GM23338 (cell line): ENCODE measurements around the gene RGS7. TPM values are rescaled to one million over a fixed set of nuclear protein-coding genes. Genes with fewer than 3 reads are reported as not detected.

Experiments used
- ATAC-seq: fragments of 200-7000 bp; cut with Tn5 transposase; 3 replicates; pipeline ENCODE4 v1.9.1; 2020
- DNase-seq: peaks from one replicate; pipeline ENCODE4 v3.0.0-alpha.2; 2015; ENCODE audit warnings: low spot score
- H2AFZ ChIP-seq: fragments of 200-600 bp; sonication (generic); 2 replicates; pipeline ENCODE4 v1.8.0; 2016; ENCODE audit warnings: antibody characterized with exemption, mild to moderate bottlenecking, moderate library complexity
- H3F3A ChIP-seq: fragments of 200-600 bp; sonication (generic); replicated peaks from 2 replicates; pipeline ENCODE4 v1.8.0; 2017; ENCODE audit warnings: antibody characterized with exemption, mixed run types, low read depth
- H3K27ac ChIP-seq: fragments of 200-600 bp; sonication (generic); 2 replicates; pipeline ENCODE4 v1.6.1; 2016; ENCODE audit warnings: low read depth
- H3K27me3 ChIP-seq: fragments of 200-600 bp; sonication (generic); 2 replicates; pipeline ENCODE4 v1.8.0; 2016; ENCODE audit warnings: mild to moderate bottlenecking, mixed run types, moderate library complexity; ENCODE audit not compliant: insufficient read depth
- H3K36me3 ChIP-seq: fragments of 200-600 bp; sonication (generic); 2 replicates; pipeline ENCODE4 v1.8.0; 2016; ENCODE audit warnings: mild to moderate bottlenecking; ENCODE audit not compliant: insufficient read depth
- H3K4me1 ChIP-seq: fragments of 200-600 bp; sonication (generic); 2 replicates; pipeline ENCODE4 v1.8.0; 2016; ENCODE audit warnings: mild to moderate bottlenecking, moderate library complexity; ENCODE audit not compliant: insufficient read depth
- H3K4me2 ChIP-seq: fragments of 200-600 bp; sonication (generic); 2 replicates; pipeline ENCODE4 v1.7.1; 2017; ENCODE audit warnings: mixed run types
- H3K4me3 ChIP-seq: fragments of 200-600 bp; sonication (generic); 2 replicates; pipeline ENCODE4 v1.6.1; 2016; ENCODE audit warnings: mixed run types
- H3K79me2 ChIP-seq: fragments of 200-600 bp; sonication (generic); replicated peaks from 2 replicates; pipeline ENCODE4 v1.8.0; 2017; ENCODE audit warnings: mild to moderate bottlenecking; ENCODE audit not compliant: insufficient read depth
- H3K9me2 ChIP-seq: fragments of 200-600 bp; sonication (generic); 2 replicates; pipeline ENCODE4 v1.8.0; 2017; ENCODE audit not compliant: insufficient read depth
- H4K20me1 ChIP-seq: fragments of 200-600 bp; sonication (generic); replicated peaks from 2 replicates; pipeline ENCODE4 v1.8.0; 2017; ENCODE audit warnings: mild to moderate bottlenecking; ENCODE audit not compliant: insufficient read depth
- H3K27ac Mint-ChIP-seq: 2 replicates; pipeline ENCODE4 v1.8.0; 2020; ENCODE audit warnings: inconsistent platforms, mild to moderate bottlenecking, moderate library complexity, mixed read lengths
- H3K27me3 Mint-ChIP-seq: 3 replicates; pipeline ENCODE4 v1.8.0; 2022; ENCODE audit warnings: low read depth, mild to moderate bottlenecking, moderate library complexity, mixed read lengths, inconsistent platforms; ENCODE audit not compliant: insufficient read depth, poor library complexity
- H3K36me3 Mint-ChIP-seq: 3 replicates; pipeline ENCODE4 v1.8.0; 2021; ENCODE audit warnings: low read depth, mild to moderate bottlenecking, inconsistent platforms, moderate library complexity, mixed read lengths
- H3K4me1 Mint-ChIP-seq: 3 replicates; pipeline ENCODE4 v1.8.0; 2020; ENCODE audit warnings: mild to moderate bottlenecking, inconsistent platforms, mixed read lengths
- H3K4me3 Mint-ChIP-seq: 3 replicates; pipeline ENCODE4 v1.8.0; 2021; ENCODE audit warnings: moderate library complexity, mild to moderate bottlenecking, inconsistent platforms, mixed read lengths
- H3K9me3 Mint-ChIP-seq: 3 replicates; pipeline ENCODE4 v1.8.0; 2020; ENCODE audit warnings: moderate library complexity, mild to moderate bottlenecking, inconsistent platforms, mixed read lengths
- CREB1 ChIP-seq: fragments of 250-450 bp; sonication (Bioruptor Pico); IDR thresholded peaks from 2 replicates; pipeline ENCODE4 v1.5.0; 2020; ENCODE audit warnings: low read depth, mild to moderate bottlenecking, moderate library complexity
- CTCF ChIP-seq, 2 experiments: fragments of 200-600 bp in 1 of 2; sonication (generic) in 1 of 2; conservative IDR thresholded peaks; 2 replicates each; pipeline versions ENCODE4 v1.5.1 to v1.6.1; 2016 to 2017; ENCODE audit warnings: antibody characterized with exemption in 2 of 2, low read depth in 2 of 2, mild to moderate bottlenecking in 2 of 2, moderate library complexity in 1 of 2
- ETS1 ChIP-seq: IDR thresholded peaks from 2 replicates; pipeline ENCODE4 v1.6.1; 2016; ENCODE audit warnings: antibody characterized with exemption
- EZH2phosphoT487 ChIP-seq: fragments of 200-600 bp; sonication (generic); IDR thresholded peaks from one replicate; pipeline ENCODE4 v1.8.1; 2018; ENCODE audit warnings: antibody characterized with exemption; ENCODE audit not compliant: unreplicated experiment
- JUNB ChIP-seq: IDR thresholded peaks from one replicate; pipeline ENCODE4 v1.6.1; 2016; ENCODE audit warnings: antibody characterized with exemption; ENCODE audit not compliant: unreplicated experiment
- NANOG ChIP-seq: IDR thresholded peaks from 2 replicates; pipeline ENCODE4 v1.6.1; 2016; ENCODE audit warnings: antibody characterized with exemption, borderline replicate concordance
- REST ChIP-seq: IDR thresholded peaks from one replicate; pipeline ENCODE4 v1.6.1; 2018; ENCODE audit warnings: antibody characterized with exemption; ENCODE audit not compliant: unreplicated experiment
- STAT1 ChIP-seq: IDR thresholded peaks from one replicate; pipeline ENCODE4 v1.6.1; 2016; ENCODE audit warnings: antibody characterized with exemption; ENCODE audit not compliant: unreplicated experiment
- ZNF114 ChIP-seq: fragments of 250-450 bp; sonication (Bioruptor Pico); IDR thresholded peaks from 2 replicates; pipeline ENCODE4 v1.5.0; 2020; ENCODE audit warnings: mild to moderate bottlenecking, moderate library complexity
- ZNF331 ChIP-seq: fragments of 250-450 bp; sonication (Bioruptor Pico); IDR thresholded peaks from 2 replicates; pipeline ENCODE4 v1.5.0; 2020; ENCODE audit warnings: low read depth, mild to moderate bottlenecking, moderate library complexity
- polyA plus RNA-seq: library from polyadenylated mRNA; unstranded; fragments of >200 nt; fragmentation: Nextera tagmentation; extraction: Ambion mirVana; gene quantifications from 2 replicates; pipeline ENCODE4 v1.2.1, GENCODE V29; 2016
- total RNA-seq: library from RNA; depleted of rRNA; stranded (reverse); fragments of >200 nt; shearing (Covaris generic); gene quantifications from 2 replicates; pipeline ENCODE4 v1.2.3, GENCODE V29; 2014

The RGS7 gene
- total and polyA plus RNA-seq, 2 experiments from 2014 or later: 2.0 to 2.2 TPM

- TF ChIP-seq REST (no peak), CTCF (conservative IDR thresholded peaks at IDR 0.05; ENCODE audit: low read depth in 2 of 2) (no peak), ZNF114 (CRISPR knock-in tag) (no peak)
These were observed 520.7 kb downstream of the RGS7 start (continued) for GRCh38 chr1:240836271-240836670.

GRCh38 chr1:240835291-240835690 is 521.7 kb downstream of the RGS7 start:
- Mint-ChIP-seq H3K4me1 (no peaks in the 10 kb centered on the region), H3K36me3 (no peaks in the 10 kb centered on the region), H3K9me3 (no peaks in the 10 kb centered on the region), H3K27ac (no peak overlapping the region), H3K4me3 (no peak overlapping the region), H3K27me3 (no peaks in the 10 kb centered on the region)
- no peak overlapping the region for H3K4me2 ChIP-seq
- no peak for DNase-seq
- no peaks in the 10 kb centered on the region for H4K20me1 ChIP-seq
- H3K79me2 ChIP-seq: no peaks in the 10 kb centered on the region
- H3F3A ChIP-seq: no peaks in the 10 kb centered on the region
- H2AFZ ChIP-seq: no peak overlapping the region
- H3K36me3 ChIP-seq: no peaks in the 10 kb centered on the region
- H3K27me3 ChIP-seq: no peaks in the 10 kb centered on the region
- no peaks in the 10 kb centered on the region for H3K9me2 ChIP-seq
- H3K4me3 ChIP-seq: no peak overlapping the region
- H3K4me1 ChIP-seq: no peaks in the 10 kb centered on the region
- no peak overlapping the region for H3K27ac ChIP-seq
- ATAC-seq: no peak
- no peak for TF ChIP-seq STAT1
- no peak for TF ChIP-seq EZH2phosphoT487
- TF ChIP-seq ZNF331: no peak
- no peak for TF ChIP-seq ETS1
- TF ChIP-seq NANOG: no peak

GRCh38 chr1:240833075-240833474 is 523.9 kb downstream of the RGS7 start:
- Histone ChIP-seq H3K4me2 (no peak overlapping the region), H3K36me3 (no peaks in the 10 kb centered on the region), H2AFZ (no peak overlapping the region), H3K79me2 (no peaks in the 10 kb centered on the region), H3K4me3 (no peak overlapping the region), H4K20me1 (no peaks in the 10 kb centered on the region), H3K27ac (no peak overlapping the region), H3K4me1 (no peaks in the 10 kb centered on the region), H3K27me3 (no peaks in the 10 kb centered on the region), H3K9me2 (no peaks in the 10 kb centered on the region), H3F3A (no peaks in the 10 kb centered on the region)
- no peaks in the 10 kb centered on the region for H3K4me1 Mint-ChIP-seq
- no peaks in the 10 kb centered on the region for H3K27me3 Mint-ChIP-seq
- no peaks in the 10 kb centered on the region for H3K36me3 Mint-ChIP-seq
- H3K9me3 Mint-ChIP-seq: no peaks in the 10 kb centered on the region
- no peak overlapping the region for H3K4me3 Mint-ChIP-seq
- ATAC-seq: no peak
- no peak overlapping the region for H3K27ac Mint-ChIP-seq
- no peak for DNase-seq
- no peak for TF ChIP-seq ZNF114 (CRISPR knock-in tag)
- TF ChIP-seq CREB1 (CRISPR knock-in tag): no peak
- no peak for TF ChIP-seq STAT1
- no peak for TF ChIP-seq EZH2phosphoT487
- TF ChIP-seq CTCF (conservative IDR thresholded peaks at IDR 0.05; ENCODE audit: low read depth in 2 of 2): no peak
- no peak for TF ChIP-seq NANOG
- TF ChIP-seq ZNF331: no peak
- TF ChIP-seq JUNB: no peak
